ENCODE measurements around the gene EXD1. TPM values are rescaled to one million over a fixed set of nuclear protein-coding genes. Genes with fewer than 3 reads are reported as not detected.

Gene EXD1
- total RNA-seq, 2 donors from 2014 or later = not detected

GRCh38 chr15:41218851-41219250 is 11.7 kb downstream of the EXD1 start:
- H3K27ac ChIP-seq = no peak overlapping the region
- H3K36me3 ChIP-seq = no peaks in the 10 kb centered on the region
- no peak for DNase-seq (ENCODE audit: low spot score)
- no peaks in the 10 kb centered on the region for H3K9me3 ChIP-seq
- no peaks in the 10 kb centered on the region for H3K4me1 ChIP-seq
- H3K4me3 ChIP-seq = no peak overlapping the region
- no peaks in the 10 kb centered on the region for H3K27me3 ChIP-seq
- no peak for TF ChIP-seq CTCF (IDR thresholded peaks at IDR 0.05)

- TF ChIP-seq CTCF (IDR thresholded peaks at IDR 0.05) = no peak
- Histone ChIP-seq H3K27ac (no peak overlapping the region), H3K4me1 (no peaks in the 10 kb centered on the region), H3K27me3 (no peaks in the 10 kb centered on the region), H3K4me3 (no peak overlapping the region), H3K9me3 (no peaks in the 10 kb centered on the region), H3K36me3 (no peaks in the 10 kb centered on the region)
- no peak for DNase-seq (ENCODE audit: low spot score)
Observed at GRCh38 chr15:41215708-41216107, 14.8 kb downstream of the EXD1 start.

GRCh38 chr15:41207687-41208448 is 22.7 kb downstream of the EXD1 start:
- Histone ChIP-seq H3K27me3 (no peaks in the 10 kb centered on the region), H3K36me3 (no peaks in the 10 kb centered on the region), H3K4me3 (no peak overlapping the region), H3K27ac (no peak overlapping the region), H3K9me3 (no peaks in the 10 kb centered on the region), H3K4me1 (no peaks in the 10 kb centered on the region)
- no peak for DNase-seq (ENCODE audit: low spot score)
- TF ChIP-seq CTCF (IDR thresholded peaks at IDR 0.05) = no peak

GRCh38 chr15:41205315-41205714 is 25.2 kb downstream of the EXD1 start:
- no peak for DNase-seq (ENCODE audit: low spot score)
- H3K4me3 ChIP-seq = no peak overlapping the region
- no peaks in the 10 kb centered on the region for H3K36me3 ChIP-seq
- no peak for TF ChIP-seq CTCF (IDR thresholded peaks at IDR 0.05)
- no peak overlapping the region for H3K27ac ChIP-seq
- no peaks in the 10 kb centered on the region for H3K4me1 ChIP-seq
- H3K9me3 ChIP-seq = no peaks in the 10 kb centered on the region
- no peaks in the 10 kb centered on the region for H3K27me3 ChIP-seq

- H3K4me1 ChIP-seq = no peaks in the 10 kb centered on the region
- DNase-seq (ENCODE audit: low spot score) = no peak
- no peak overlapping the region for H3K27ac ChIP-seq
- no peaks in the 10 kb centered on the region for H3K36me3 ChIP-seq
- no peak overlapping the region for H3K4me3 ChIP-seq
- H3K9me3 ChIP-seq = no peaks in the 10 kb centered on the region
- no peaks in the 10 kb centered on the region for H3K27me3 ChIP-seq
- TF ChIP-seq CTCF (IDR thresholded peaks at IDR 0.05) = no peak
Observed at GRCh38 chr15:41203395-41203794, 27.2 kb downstream of the EXD1 start.

- Histone ChIP-seq H3K4me3 (no peak overlapping the region), H3K27me3 (no peaks in the 10 kb centered on the region), H3K4me1 (no peaks in the 10 kb centered on the region), H3K9me3 (no peaks in the 10 kb centered on the region), H3K36me3 (no peaks in the 10 kb centered on the region), H3K27ac (no peak overlapping the region)
- TF ChIP-seq CTCF (IDR thresholded peaks at IDR 0.05) = no peak
- DNase-seq (ENCODE audit: low spot score) = no peak
Observed at GRCh38 chr15:41199470-41199869, 31.1 kb downstream of the EXD1 start.
